Renal cortex interstitium (tissue), 11 donors: ENCODE results near the gene BBS12. TPM values are rescaled to one million over a fixed set of nuclear protein-coding genes. Genes with fewer than 3 reads are reported as not detected.

ENCODE experiments used
- DNase-seq, 11 donors: peaks; one replicate each; pipeline ENCODE4 v3.0.0-alpha.2; 2013; ENCODE audit warnings: low read depth in 9 of 11, low spot score in 4 of 11; ENCODE audit errors: extremely low read depth in 1 of 11
- polyA plus RNA-seq, 3 donors: library from polyadenylated mRNA; unstranded; fragments of 120-200 nt; gene quantifications; one replicate each; pipeline ENCODE4 v1.2.1, GENCODE V29; 2013; ENCODE audit not compliant: insufficient read length in 3 of 3

The BBS12 gene
- polyA plus RNA-seq, 3 donors = 13.3 to 17.0 (median 15.8) TPM

GRCh38 chr4:122755675-122756074, 23.2 kb downstream of the BBS12 start:
- no peak for DNase-seq

- peak in 7 of 11 donors; percentile 7 to 46 (median 24) for DNase-seq
Measured at GRCh38 chr4:122758033-122758432, 25.5 kb downstream of the BBS12 start.

- no peak for DNase-seq
Measured at GRCh38 chr4:122759639-122760310, 27.3 kb downstream of the BBS12 start.

DNA sequence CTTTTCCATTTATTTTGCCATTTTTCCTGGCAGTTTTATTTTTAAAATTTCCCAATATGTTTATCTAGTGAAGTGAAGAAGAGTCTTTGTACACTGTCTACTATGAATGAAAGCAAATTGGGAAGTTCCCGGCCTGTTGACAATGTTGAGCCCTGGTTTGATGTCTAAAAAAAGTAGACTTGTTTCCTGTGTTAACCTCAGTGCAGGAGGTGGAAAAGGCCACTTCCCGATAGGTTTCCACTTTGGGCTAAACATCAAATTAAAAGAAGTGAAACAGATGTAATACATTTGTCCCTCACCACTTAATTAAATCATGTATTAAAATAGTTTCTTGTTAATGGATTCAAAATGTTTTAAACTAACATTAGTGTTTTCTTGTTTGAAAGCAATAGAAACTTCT, 30.0 kb downstream of the BBS12 start:
- DNase-seq = no peak

GRCh38 chr4:122762966-122763716, 30.6 kb downstream of the BBS12 start:
- no peak for DNase-seq

- DNase-seq = no peak
Measured at GRCh38 chr4:122764071-122764820, 31.7 kb downstream of the BBS12 start.

DNA sequence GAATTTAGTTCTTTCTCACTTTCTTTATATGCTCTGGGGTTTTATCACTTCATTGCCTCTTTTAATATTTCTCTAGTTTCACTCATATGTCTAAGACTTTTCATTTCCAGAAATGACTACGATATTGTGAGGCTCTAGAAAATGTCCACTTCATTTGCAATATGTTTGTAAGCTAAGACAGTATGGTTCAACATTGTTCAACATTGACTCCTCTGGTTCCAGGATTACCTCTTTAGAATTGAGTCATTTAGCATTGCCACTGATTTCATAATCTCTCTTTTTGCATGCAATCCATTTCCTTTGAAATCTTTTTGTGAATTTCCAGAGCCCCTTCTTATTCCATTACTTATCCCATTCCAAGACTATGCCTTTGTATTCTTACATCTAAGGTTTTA, 32.3 kb downstream of the BBS12 start:
- DNase-seq = no peak

GRCh38 chr4:122765692-122766352, 33.3 kb downstream of the BBS12 start:
- no peak for DNase-seq

- no peak for DNase-seq
Measured at GRCh38 chr4:122766353-122766705, 33.8 kb downstream of the BBS12 start.

DNA sequence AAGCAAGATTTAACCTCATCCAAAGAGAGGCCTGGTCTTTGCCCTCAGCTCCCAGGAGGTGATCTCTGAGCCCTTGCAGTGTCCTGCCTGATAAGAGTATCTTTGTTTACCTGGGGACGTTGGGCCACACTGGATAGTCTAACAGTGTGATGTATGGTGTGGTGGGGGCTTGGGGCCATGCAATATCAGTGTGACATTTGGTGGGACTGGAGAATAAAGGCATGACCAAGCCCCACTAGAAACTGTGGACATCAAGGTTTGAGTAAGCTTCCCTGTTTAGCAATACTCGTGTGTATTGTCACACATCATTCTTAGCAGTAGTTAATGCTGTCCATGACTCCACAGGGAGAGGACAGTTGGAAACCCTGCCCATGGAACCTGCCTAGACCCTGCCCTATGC, 34.4 kb downstream of the BBS12 start:
- DNase-seq = no peak

GRCh38 chr4:122771724-122772123, 39.2 kb downstream of the BBS12 start:
- DNase-seq = no peak

- no peak for DNase-seq
Measured at GRCh38 chr4:122772311-122772710, 39.8 kb downstream of the BBS12 start.

- no peak for DNase-seq
Measured at GRCh38 chr4:122772986-122773385, 40.5 kb downstream of the BBS12 start.

- DNase-seq = no peak
Measured at GRCh38 chr4:122775039-122775438, 42.5 kb downstream of the BBS12 start.

GRCh38 chr4:122775987-122776836, 43.7 kb downstream of the BBS12 start:
- no peak for DNase-seq

GRCh38 chr4:122776916-122777315, 44.4 kb downstream of the BBS12 start:
- DNase-seq = no peak

GRCh38 chr4:122777846-122778673, 45.6 kb downstream of the BBS12 start:
- no peak for DNase-seq

DNA sequence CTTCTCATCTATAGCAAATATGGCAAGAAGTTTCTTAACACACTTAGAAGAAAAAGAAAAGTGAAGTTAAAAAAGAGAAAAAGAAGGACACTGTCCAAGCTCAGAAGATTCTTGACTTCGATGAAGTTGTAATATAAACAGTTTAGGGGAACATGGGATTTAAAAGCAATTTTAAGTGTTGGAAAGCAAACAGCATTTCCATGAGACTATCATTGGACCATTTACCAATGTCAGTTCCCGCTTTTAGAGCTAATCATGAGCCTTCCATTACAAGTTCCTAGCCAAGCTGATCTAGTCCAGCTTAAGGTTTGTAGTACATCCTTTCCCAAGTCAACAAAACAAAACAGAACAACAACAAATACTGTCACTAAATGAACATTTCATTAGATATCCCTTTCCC, 49.0 kb downstream of the BBS12 start:
- DNase-seq = no peak
